ENCODE measurements around the gene PER3.

GRCh38 chr1:7751174-7751573 is 32.9 kb upstream of the PER3 start:
- TF ChIP-seq CTCF (IDR thresholded peaks at IDR 0.05; ENCODE audit: borderline replicate concordance, extremely low read depth, low read length, poor library complexity, severe bottlenecking) = no peak
- no peak for TF ChIP-seq EZH2 (IDR thresholded peaks at IDR 0.05; ENCODE audit: borderline replicate concordance, low read depth, low read length, severe bottlenecking)
